Prostate gland (tissue), 2 donors: ENCODE data around the gene CHCHD3.

ENCODE experiments used
- POLR2AphosphoS5 ChIP-seq: sonication (generic); formaldehyde crosslinking; IDR thresholded peaks from one replicate; pipeline ENCODE4 v1.6.1; 2017; ENCODE audit warnings: antibody characterized with exemption
- TF ChIP-seq, protein P1 (sequence below), 4 experiments: fragments of 200-600 bp in 2 of 4; fragments of 450-650 bp in 2 of 4; sonication (generic) in 2 of 4; IDR thresholded peaks; 1 replicate in 3 of 4; 2 replicates in 1 of 4; pipeline ENCODE4 v1.5.1; 2016 to 2019; ENCODE audit warnings: antibody characterized with exemption in 4 of 4, mild to moderate bottlenecking in 2 of 4, moderate library complexity in 2 of 4

- TF ChIP-seq POLR2AphosphoS5 = no peak
- TF ChIP-seq, protein P1, sequence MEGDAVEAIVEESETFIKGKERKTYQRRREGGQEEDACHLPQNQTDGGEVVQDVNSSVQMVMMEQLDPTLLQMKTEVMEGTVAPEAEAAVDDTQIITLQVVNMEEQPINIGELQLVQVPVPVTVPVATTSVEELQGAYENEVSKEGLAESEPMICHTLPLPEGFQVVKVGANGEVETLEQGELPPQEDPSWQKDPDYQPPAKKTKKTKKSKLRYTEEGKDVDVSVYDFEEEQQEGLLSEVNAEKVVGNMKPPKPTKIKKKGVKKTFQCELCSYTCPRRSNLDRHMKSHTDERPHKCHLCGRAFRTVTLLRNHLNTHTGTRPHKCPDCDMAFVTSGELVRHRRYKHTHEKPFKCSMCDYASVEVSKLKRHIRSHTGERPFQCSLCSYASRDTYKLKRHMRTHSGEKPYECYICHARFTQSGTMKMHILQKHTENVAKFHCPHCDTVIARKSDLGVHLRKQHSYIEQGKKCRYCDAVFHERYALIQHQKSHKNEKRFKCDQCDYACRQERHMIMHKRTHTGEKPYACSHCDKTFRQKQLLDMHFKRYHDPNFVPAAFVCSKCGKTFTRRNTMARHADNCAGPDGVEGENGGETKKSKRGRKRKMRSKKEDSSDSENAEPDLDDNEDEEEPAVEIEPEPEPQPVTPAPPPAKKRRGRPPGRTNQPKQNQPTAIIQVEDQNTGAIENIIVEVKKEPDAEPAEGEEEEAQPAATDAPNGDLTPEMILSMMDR (IDR thresholded peaks at IDR 0.05) = no peak
Measured at GRCh38 chr7:132856416-132856815, 225.5 kb downstream of the CHCHD3 start.
